HG03378 (cell line): Measurements from ENCODE around the gene HOXA9.

Experiments used
- ATAC-seq: cut with Tn5 transposase; IDR thresholded peaks from one replicate; pipeline ENCODE4 v1.9.1; 2021; ENCODE audit warnings: mild to moderate bottlenecking, moderate library complexity; ENCODE audit not compliant: unreplicated experiment

HOXA9 gene

GRCh38 chr7:27165089-27165995 is at the start of gene HOXA9:
HOXA9 (minus strand) TSS chr7:27165537; CDS start chr7:27165457, 80 bp downstream.
- ATAC-seq: no peak

GRCh38 chr7:27214239-27214950 is 49.1 kb upstream of the HOXA9 start:
- no peak for ATAC-seq

GRCh38 chr7:27213433-27214238 is 48.3 kb upstream of the HOXA9 start:
- no peak for ATAC-seq

- ATAC-seq: no peak
Observed at GRCh38 chr7:27212497-27213432, 47.4 kb upstream of the HOXA9 start.

GRCh38 chr7:27211764-27212204 is 46.4 kb upstream of the HOXA9 start:
- ATAC-seq: no peak

- no peak for ATAC-seq
Observed at GRCh38 chr7:27211084-27211446, 45.7 kb upstream of the HOXA9 start.

GRCh38 chr7:27210441-27211083 is 45.2 kb upstream of the HOXA9 start:
- ATAC-seq: no peak

GRCh38 chr7:27209933-27210440 is 44.6 kb upstream of the HOXA9 start:
- ATAC-seq: no peak

- ATAC-seq: no peak
Observed at GRCh38 chr7:27208998-27209397, 43.7 kb upstream of the HOXA9 start.

- no peak for ATAC-seq
Observed at GRCh38 chr7:27207348-27207985, 42.1 kb upstream of the HOXA9 start.

GRCh38 chr7:27205325-27206280 is 40.3 kb upstream of the HOXA9 start:
- no peak for ATAC-seq

GRCh38 chr7:27204851-27205322 is 39.5 kb upstream of the HOXA9 start:
- ATAC-seq: no peak

- ATAC-seq: no peak
Observed at GRCh38 chr7:27203964-27204594, 38.7 kb upstream of the HOXA9 start.

GRCh38 chr7:27203365-27203953 is 38.1 kb upstream of the HOXA9 start:
- ATAC-seq: no peak

- no peak for ATAC-seq
Observed at GRCh38 chr7:27202862-27203134, 37.5 kb upstream of the HOXA9 start.

GRCh38 chr7:27202018-27202861 is 36.9 kb upstream of the HOXA9 start:
- no peak for ATAC-seq
